A204.1 (cell line): ENCODE results near the gene CCDC127.
"Not testable (repeated sequence)": the region's sequence is repeated elsewhere in the genome, so short reads cannot be mapped to it uniquely, and the experiment has no call there.

ENCODE experiments used
- FAIRE-seq: peaks from 2 replicates; lab custom pipeline; 2012; peaks lifted over from hg19 to GRCh38; lab: Jason Lieb, UNC

Gene CCDC127

GRCh38 chr5:171801-172331 lies 46.1 kb downstream of the CCDC127 start:
- FAIRE-seq = no peak

- no peak for FAIRE-seq
Measured at GRCh38 chr5:170971-171800, 46.8 kb downstream of the CCDC127 start.

GRCh38 chr5:169728-170094 lies 48.2 kb downstream of the CCDC127 start:
- no peak for FAIRE-seq

GRCh38 chr5:169071-169727 lies 48.8 kb downstream of the CCDC127 start:
- FAIRE-seq = no peak

- FAIRE-seq = no peak
Measured at GRCh38 chr5:167982-168660, 49.8 kb downstream of the CCDC127 start.

GRCh38 chr5:167511-167910 lies 50.4 kb downstream of the CCDC127 start:
- no peak for FAIRE-seq

- no peak for FAIRE-seq
Measured at GRCh38 chr5:166441-167372, 51.2 kb downstream of the CCDC127 start.

GRCh38 chr5:164783-165182 lies 53.2 kb downstream of the CCDC127 start:
- not testable (repeated sequence) for FAIRE-seq

GRCh38 chr5:164244-164643 lies 53.7 kb downstream of the CCDC127 start:
- FAIRE-seq = no peak

- FAIRE-seq = no peak
Measured at GRCh38 chr5:163841-164240, 54.1 kb downstream of the CCDC127 start.

GRCh38 chr5:163338-163620 lies 54.7 kb downstream of the CCDC127 start:
- FAIRE-seq = no peak

- FAIRE-seq = no peak
Measured at GRCh38 chr5:162565-163337, 55.2 kb downstream of the CCDC127 start.

GRCh38 chr5:162190-162564 lies 55.8 kb downstream of the CCDC127 start:
- FAIRE-seq = no peak

GRCh38 chr5:161803-162110 lies 56.2 kb downstream of the CCDC127 start:
- FAIRE-seq = no peak

GRCh38 chr5:160921-161802 lies 56.8 kb downstream of the CCDC127 start:
- no peak for FAIRE-seq

- no peak for FAIRE-seq
Measured at GRCh38 chr5:160173-160510, 57.8 kb downstream of the CCDC127 start.

GRCh38 chr5:159448-160172 lies 58.3 kb downstream of the CCDC127 start:
- no peak for FAIRE-seq

GRCh38 chr5:158807-159447 lies 59.0 kb downstream of the CCDC127 start:
- no peak for FAIRE-seq

GRCh38 chr5:157801-158200 lies 60.2 kb downstream of the CCDC127 start:
- no peak for FAIRE-seq
